Calu3 (cell line): ENCODE measurements around the gene HOOK2. TPM values are rescaled to one million over a fixed set of nuclear protein-coding genes. Genes with fewer than 3 reads are reported as not detected.

Experiments
- BruUV-seq: library from RNA; stranded (reverse); fragments of 400-500 nt; replicated peaks from 2 replicates; lab custom pipeline; 2021; lab: Mats Ljungman, UMichigan
- CTCF ChIA-PET: fragments of 300-600 bp; sonication (Branson Sonifier 250); formaldehyde crosslinking; loops from one replicate; lab custom pipeline; 2022; ENCODE audit warnings: antibody characterized with exemption; lab: Charles Lee
- DNase-seq: peaks from one replicate; pipeline ENCODE4 v3.0.0; 2022
- H3K27ac Mint-ChIP-seq: one replicate; pipeline ENCODE4 v1.8.0; 2022; ENCODE audit warnings: mixed read lengths; ENCODE audit not compliant: unreplicated experiment
- H3K27me3 Mint-ChIP-seq: one replicate; pipeline ENCODE4 v1.8.0; 2022; ENCODE audit warnings: mixed read lengths; ENCODE audit not compliant: unreplicated experiment
- H3K36me3 Mint-ChIP-seq: one replicate; pipeline ENCODE4 v1.8.0; 2022; ENCODE audit warnings: mild to moderate bottlenecking, moderate library complexity, mixed read lengths; ENCODE audit not compliant: insufficient read depth, unreplicated experiment
- H3K4me1 Mint-ChIP-seq: one replicate; pipeline ENCODE4 v1.8.0; 2022; ENCODE audit warnings: mild to moderate bottlenecking, low read depth, mixed read lengths; ENCODE audit not compliant: unreplicated experiment
- H3K4me3 Mint-ChIP-seq: one replicate; pipeline ENCODE4 v1.8.0; 2022; ENCODE audit warnings: mild to moderate bottlenecking, low read depth, moderate library complexity, mixed read lengths; ENCODE audit not compliant: unreplicated experiment
- H3K9me3 Mint-ChIP-seq: one replicate; pipeline ENCODE4 v1.8.0; 2022; ENCODE audit warnings: low read depth, mixed read lengths; ENCODE audit not compliant: unreplicated experiment
- intact Hi-C: fragments of 100-400 bp; cut with micrococcal nuclease; formaldehyde crosslinking; loops from one replicate; pipeline ENCODE4 v1.10.0; 2022; ENCODE audit not compliant: unreplicated experiment
- total RNA-seq: library from RNA; stranded (reverse); gene quantifications from 2 replicates; pipeline ENCODE4 v1.2.3, GENCODE V29; 2022
- TF ChIP-seq, protein P1 (sequence below): fragments of 200-600 bp; IDR thresholded peaks from one replicate; pipeline ENCODE4 v1.8.0; 2022; ENCODE audit warnings: antibody characterized with exemption; ENCODE audit not compliant: unreplicated experiment

Gene HOOK2
- total RNA-seq, 1 experiment from 2014 or later: 69.0 TPM

DNA sequence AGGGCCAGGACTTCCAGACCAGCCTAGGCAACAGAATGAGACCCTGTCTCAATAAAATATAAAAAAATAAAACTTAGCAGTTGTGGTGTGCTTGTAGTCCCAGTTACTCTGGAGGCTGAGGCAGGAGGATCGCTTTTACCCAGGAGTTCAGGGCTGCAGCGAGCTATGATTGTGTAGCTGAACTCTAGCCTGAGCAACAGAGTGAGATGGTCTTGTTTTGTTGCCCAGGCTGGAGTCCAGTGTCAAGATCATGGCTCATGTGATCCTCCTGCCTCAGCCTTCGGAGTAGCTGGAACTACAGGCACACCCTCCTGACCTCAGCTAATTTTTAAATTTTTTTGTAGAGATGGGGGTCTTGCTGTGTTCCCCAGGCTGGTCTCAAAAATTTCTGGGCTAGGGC, 11.6 kb upstream of the HOOK2 start:
- intact Hi-C loops: no loop called here
- CTCF ChIA-PET: no interaction called here
- no peaks in the 10 kb centered on the region for H3K27me3 Mint-ChIP-seq

GRCh38 chr19:12786141-12786870, 11.0 kb upstream of the HOOK2 start:
- Mint-ChIP-seq H3K9me3 (no peaks in the 10 kb centered on the region), H3K27ac (peak overlapping the region; percentile 17), H3K36me3 (peaks cover 40% of the 10 kb centered on the region), H3K4me1 (peaks cover 24% of the 10 kb centered on the region), H3K27me3 (no peaks in the 10 kb centered on the region), H3K4me3 (peak overlapping the region; percentile 36)
- CTCF ChIA-PET: no interaction called here
- TF ChIP-seq, protein P1, sequence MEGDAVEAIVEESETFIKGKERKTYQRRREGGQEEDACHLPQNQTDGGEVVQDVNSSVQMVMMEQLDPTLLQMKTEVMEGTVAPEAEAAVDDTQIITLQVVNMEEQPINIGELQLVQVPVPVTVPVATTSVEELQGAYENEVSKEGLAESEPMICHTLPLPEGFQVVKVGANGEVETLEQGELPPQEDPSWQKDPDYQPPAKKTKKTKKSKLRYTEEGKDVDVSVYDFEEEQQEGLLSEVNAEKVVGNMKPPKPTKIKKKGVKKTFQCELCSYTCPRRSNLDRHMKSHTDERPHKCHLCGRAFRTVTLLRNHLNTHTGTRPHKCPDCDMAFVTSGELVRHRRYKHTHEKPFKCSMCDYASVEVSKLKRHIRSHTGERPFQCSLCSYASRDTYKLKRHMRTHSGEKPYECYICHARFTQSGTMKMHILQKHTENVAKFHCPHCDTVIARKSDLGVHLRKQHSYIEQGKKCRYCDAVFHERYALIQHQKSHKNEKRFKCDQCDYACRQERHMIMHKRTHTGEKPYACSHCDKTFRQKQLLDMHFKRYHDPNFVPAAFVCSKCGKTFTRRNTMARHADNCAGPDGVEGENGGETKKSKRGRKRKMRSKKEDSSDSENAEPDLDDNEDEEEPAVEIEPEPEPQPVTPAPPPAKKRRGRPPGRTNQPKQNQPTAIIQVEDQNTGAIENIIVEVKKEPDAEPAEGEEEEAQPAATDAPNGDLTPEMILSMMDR: no peak
- no TSS peak for BruUV-seq
- intact Hi-C loops: no loop called here
- peak; percentile 86 for DNase-seq

More for the DNA sequence above, 11.6 kb upstream of the HOOK2 start:
- TF ChIP-seq, protein P1: no peak
- peaks cover 24% of the 10 kb centered on the region for H3K4me1 Mint-ChIP-seq
- no peak for DNase-seq
- BruUV-seq: no TSS peak
- H3K27ac Mint-ChIP-seq: peak overlapping the region; percentile 17
- peaks cover 46% of the 10 kb centered on the region for H3K36me3 Mint-ChIP-seq
- H3K9me3 Mint-ChIP-seq: no peaks in the 10 kb centered on the region
- H3K4me3 Mint-ChIP-seq: peak overlapping the region; percentile 36

DNA sequence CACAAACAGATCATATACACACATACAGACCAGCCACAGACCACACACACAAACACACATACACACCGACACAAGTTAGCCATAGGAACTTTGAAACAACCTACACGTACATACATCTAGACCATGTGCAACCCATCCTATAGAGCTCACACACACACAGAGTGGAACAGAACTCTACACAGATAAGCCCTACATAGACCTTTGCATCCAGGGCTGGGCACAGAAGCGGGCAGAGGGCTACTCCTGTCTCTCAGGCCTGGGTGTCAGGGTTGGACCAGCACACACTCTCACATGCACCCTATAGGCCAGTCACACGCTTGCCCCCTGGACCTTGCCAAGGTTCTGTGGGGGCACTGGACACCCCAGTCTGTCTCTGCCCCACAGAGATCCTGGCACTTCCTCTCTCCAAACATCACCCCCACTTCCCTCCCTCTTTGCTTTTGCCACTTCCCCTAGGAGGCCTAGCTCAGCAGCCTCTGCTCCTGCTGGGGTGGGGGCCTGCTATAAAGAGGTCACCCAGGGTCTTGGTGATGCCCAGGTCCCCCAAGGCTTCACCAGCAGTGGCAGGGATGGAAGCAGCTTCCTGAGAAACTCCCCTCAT, 10.2 kb upstream of the HOOK2 start:
- TF ChIP-seq, protein P1: no peak
- Mint-ChIP-seq H3K9me3 (no peaks in the 10 kb centered on the region), H3K36me3 (peaks cover 32% of the 10 kb centered on the region), H3K4me1 (peaks cover 17% of the 10 kb centered on the region), H3K4me3 (peak overlapping the region; percentile 36), H3K27ac (no peak overlapping the region), H3K27me3 (no peaks in the 10 kb centered on the region)
- intact Hi-C loops: no loop called here
- CTCF ChIA-PET: no interaction called here
- DNase-seq: no peak
- BruUV-seq: no TSS peak

DNA sequence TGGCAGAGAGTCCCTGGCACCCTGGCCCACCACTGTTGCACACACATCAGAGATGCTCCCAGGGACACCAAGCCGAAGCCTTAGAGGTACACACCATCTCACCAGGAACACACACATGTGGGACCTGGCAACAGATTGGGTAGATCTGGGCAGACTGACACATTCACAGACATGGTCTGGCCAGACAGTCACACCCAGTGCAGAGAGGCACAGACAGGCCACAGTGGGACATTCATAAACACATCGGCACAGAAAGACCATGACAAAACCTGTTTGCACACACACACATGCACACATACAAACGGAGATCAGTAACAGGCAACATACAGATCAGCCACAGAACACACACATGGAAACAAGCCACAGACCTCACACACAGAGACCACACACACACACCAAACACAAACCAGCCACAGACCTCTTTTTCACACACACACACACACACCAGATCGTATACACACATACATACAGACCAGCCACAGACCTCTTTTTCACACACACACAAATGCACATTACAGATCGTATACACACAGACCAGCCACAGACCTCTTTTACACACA, 9.6 kb upstream of the HOOK2 start:
- no peaks in the 10 kb centered on the region for H3K27me3 Mint-ChIP-seq
- no peak overlapping the region for H3K27ac Mint-ChIP-seq
- no peaks in the 10 kb centered on the region for H3K9me3 Mint-ChIP-seq
- no TSS peak for BruUV-seq
- CTCF ChIA-PET: no interaction called here
- TF ChIP-seq, protein P1: no peak
- DNase-seq: peak; percentile 3
- H3K36me3 Mint-ChIP-seq: peaks cover 26% of the 10 kb centered on the region
- peaks cover 14% of the 10 kb centered on the region for H3K4me1 Mint-ChIP-seq
- H3K4me3 Mint-ChIP-seq: no peak overlapping the region
- intact Hi-C loops: no loop called here
